ENCODE data around the gene SPATA32. TPM values are rescaled to one million over a fixed set of nuclear protein-coding genes. Genes with fewer than 3 reads are reported as not detected.

SPATA32 gene
- total RNA-seq, 1 experiment from 2014 or later: 0.15 TPM

- Histone ChIP-seq H3K4me2 (ENCODE audit: low read length) (no peak overlapping the region), H3K27me3 (ENCODE audit: insufficient read depth, low read length) (no peaks in the 10 kb centered on the region), H3K4me1 (ENCODE audit: control insufficient read depth in 1 of 2, insufficient read depth in 2 of 2, low read length in 2 of 2) (peaks cover 28 to 73% of the 10 kb centered on the region in 2 experiments), H2AFZ (ENCODE audit: low read depth, low read length, poor library complexity, severe bottlenecking) (no peak overlapping the region), H3K27ac (ENCODE audit: low read depth, low read length) (no peak overlapping the region), H4K20me1 (ENCODE audit: insufficient read depth) (peaks cover 6% of the 10 kb centered on the region; the same call in 1 of the 2 replicates), H3K36me3 (ENCODE audit: control insufficient read depth in 1 of 2, insufficient read depth in 2 of 2, low read length in 2 of 2) (peaks cover 0 to 3% of the 10 kb centered on the region in 2 experiments; a peak in 1 of 4 replicates), H3K4me3 (replicated peaks in 1 of 2; ENCODE audit: low read depth in 1 of 2, low read length in 2 of 2) (no peak overlapping the region), H3K79me2 (ENCODE audit: insufficient read depth, low read length) (peaks cover 99% of the 10 kb centered on the region), H3K9ac (ENCODE audit: low read length) (no peak overlapping the region), H3K9me2 (ENCODE audit: insufficient read depth) (no peaks in the 10 kb centered on the region), H3K9me3 (ENCODE audit: control insufficient read depth in 1 of 2, insufficient read depth in 1 of 2, low read depth in 1 of 2, low read length in 2 of 2) (no peaks in the 10 kb centered on the region)
- ChIA-PET CTCF (no interaction called here), RAD21 (ENCODE audit: low non-redundant PET in 1 of 2, low total read pairs in 2 of 2, uncharacterized antibody in 2 of 2, unreplicated experiment in 2 of 2) (no interaction called here), POLR2A (interaction anchor here (1.6 kb wide), 1 partner anchor 151 kb away, joined by 3 read pairs; the partner anchor contains the start of gene HEXIM1)
- TF ChIP-seq CEBPB (IDR thresholded peaks at IDR 0.05; ENCODE audit: low read depth): no peak
- TF ChIP-seq CBX3 (IDR thresholded peaks at IDR 0.05; ENCODE audit: low read depth): no peak
- no peak for TF ChIP-seq ZNF274 (IDR thresholded peaks at IDR 0.05; ENCODE audit: low read depth, low read length)
- TF ChIP-seq RAD21 (IDR thresholded peaks at IDR 0.05; ENCODE audit: low read depth): no peak
- no peak for TF ChIP-seq ZFX (IDR thresholded peaks at IDR 0.05)
- TF ChIP-seq MAX (IDR thresholded peaks at IDR 0.05): no peak
- TF ChIP-seq POLR2AphosphoS5 (IDR thresholded peaks at IDR 0.05; ENCODE audit: low read depth, low read length): no peak
- DNase-seq (ENCODE audit: low read depth, low spot score) (no peak), ATAC-seq (no peak)
- intact Hi-C loops (cut with micrococcal nuclease): no loop called here
- BruUV-seq (replicated peaks): no TSS peak
Measured at GRCh38 chr17:45299361-45299760, 37.5 kb upstream of the SPATA32 start.

GRCh38 chr17:45298546-45299285, 36.8 kb upstream of the SPATA32 start:
- 0 out of 2 replicates have a peak overlapping the region, but pooled peaks have one; percentile 8 for H3K4me2 ChIP-seq (ENCODE audit: low read length)
- ChIA-PET CTCF (interaction anchor here (1.2 kb wide), 1 partner anchor 21 kb away, joined by 3 read pairs; no protein-coding TSS in a partner anchor), RAD21 (ENCODE audit: low non-redundant PET in 1 of 2, low total read pairs in 2 of 2, uncharacterized antibody in 2 of 2, unreplicated experiment in 2 of 2) (no interaction called here), POLR2A (interaction anchor here (1.6 kb wide), 1 partner anchor 150 kb away, joined by 3 read pairs; the partner anchor contains the start of gene HEXIM1)
- H3K9me3 ChIP-seq (ENCODE audit: control insufficient read depth in 1 of 2, insufficient read depth in 1 of 2, low read depth in 1 of 2, low read length in 2 of 2): no peaks in the 10 kb centered on the region
- no peaks in the 10 kb centered on the region for H3K9me2 ChIP-seq (ENCODE audit: insufficient read depth)
- no peak overlapping the region for H3K27ac ChIP-seq (ENCODE audit: low read depth, low read length)
- no TSS peak for BruUV-seq (replicated peaks)
- H3K27me3 ChIP-seq (ENCODE audit: insufficient read depth, low read length): no peaks in the 10 kb centered on the region
- H3K79me2 ChIP-seq (ENCODE audit: insufficient read depth, low read length): peaks cover 99% of the 10 kb centered on the region
- H3K36me3 ChIP-seq (ENCODE audit: control insufficient read depth in 1 of 2, insufficient read depth in 2 of 2, low read length in 2 of 2): peaks cover 0 to 8% of the 10 kb centered on the region in 2 experiments; a peak in 1 of 4 replicates
- H3K4me3 ChIP-seq (replicated peaks in 1 of 2; ENCODE audit: low read depth in 1 of 2, low read length in 2 of 2): no peak overlapping the region
- no peak for TF ChIP-seq SP1 (IDR thresholded peaks at IDR 0.05; ENCODE audit: low read depth)
- ATAC-seq (no peak), DNase-seq (ENCODE audit: low read depth, low spot score) (no peak)
- intact Hi-C loops (cut with micrococcal nuclease): no loop called here
- peaks cover 12% of the 10 kb centered on the region; the same call in 1 of the 2 replicates for H4K20me1 ChIP-seq (ENCODE audit: insufficient read depth)
- peaks cover 34 to 79% of the 10 kb centered on the region in 2 experiments for H3K4me1 ChIP-seq (ENCODE audit: control insufficient read depth in 1 of 2, insufficient read depth in 2 of 2, low read length in 2 of 2)
- no peak overlapping the region for H2AFZ ChIP-seq (ENCODE audit: low read depth, low read length, poor library complexity, severe bottlenecking)
- no peak overlapping the region for H3K9ac ChIP-seq (ENCODE audit: low read length)

Measured in HCT116 (cell line).